ENCODE measurements around the gene TMEM132E. TPM values are rescaled to one million over a fixed set of nuclear protein-coding genes. Genes with fewer than 3 reads are reported as not detected.
A peak's percentile ranks its signal among the peaks of the same experiment; 100 is the strongest.

The TMEM132E gene
- total RNA-seq (1 to 10 TPM; 2.6 to 3.1 TPM), polyA plus RNA-seq (ENCODE audit: insufficient read depth, low read depth, low replicate concordance) (3.6 TPM)
- long read RNA-seq, donor 1: 0 reads
- long read RNA-seq, donor 2: 0 reads

- no peak within 1 kb of the TSS for H3K27ac ChIP-seq
- peaks cover 21% of the 10 kb centered on the region for H3K4me1 ChIP-seq
- DNase-seq: peak; percentile 85
- no peaks in the 10 kb centered on the region for H3K27me3 ChIP-seq
- H3K36me3 ChIP-seq (ENCODE audit: low read depth, missing control alignments): no peaks in the 10 kb centered on the region
- no peak for TF ChIP-seq POLR2A (IDR thresholded peaks at IDR 0.05)
- TF ChIP-seq CTCF (IDR thresholded peaks at IDR 0.05): no peak
- intact Hi-C loops (cut with DNase I; ENCODE audit: low total_unique reads): no loop called here
- WGBS, 2 donors: 0% methylated on average over 61 to 97 of the region's 101 CpGs
- H3K4me3 ChIP-seq: peak within 1 kb of the TSS; percentile 49 to 57
- no peaks in the 10 kb centered on the region for H3K9me3 ChIP-seq
These were observed at the start of gene TMEM132E for GRCh38 chr17:34579017-34579946. TMEM132E (plus strand) TSS chr17:34579582; CDS start chr17:34581077, 1,495 bp downstream.

- no peak for DNase-seq
- TF ChIP-seq CTCF (IDR thresholded peaks at IDR 0.05) (no peak), POLR2A (IDR thresholded peaks at IDR 0.05) (no peak)
- H3K4me3 ChIP-seq: no peak overlapping the region
- no peaks in the 10 kb centered on the region for H3K4me1 ChIP-seq
- WGBS, 2 donors: 54 to 58% methylated on average over 3 of the region's 3 CpGs
- intact Hi-C loops (cut with DNase I; ENCODE audit: low total_unique reads): no loop called here
- no peak overlapping the region for H3K27ac ChIP-seq
- H3K36me3 ChIP-seq (ENCODE audit: low read depth, missing control alignments): no peaks in the 10 kb centered on the region
- no peaks in the 10 kb centered on the region for H3K9me3 ChIP-seq
- no peaks in the 10 kb centered on the region for H3K27me3 ChIP-seq
These were observed 48.5 kb upstream of the TMEM132E start for GRCh38 chr17:34530918-34531317.

- TF ChIP-seq POLR2A (IDR thresholded peaks at IDR 0.05) (no peak), CTCF (IDR thresholded peaks at IDR 0.05) (no peak)
- H3K27me3 ChIP-seq: no peaks in the 10 kb centered on the region
- no peak overlapping the region for H3K27ac ChIP-seq
- H3K36me3 ChIP-seq (ENCODE audit: low read depth, missing control alignments): no peaks in the 10 kb centered on the region
- no peaks in the 10 kb centered on the region for H3K9me3 ChIP-seq
- H3K4me3 ChIP-seq: no peak overlapping the region
- intact Hi-C loops (cut with DNase I; ENCODE audit: low total_unique reads): no loop called here
- H3K4me1 ChIP-seq: no peaks in the 10 kb centered on the region
- 44 to 53% methylated on average over 6 of the region's 6 CpGs for WGBS, 2 donors
- no peak for DNase-seq
These were observed 46.9 kb upstream of the TMEM132E start for GRCh38 chr17:34532281-34533065.

GRCh38 chr17:34533806-34534527, 45.4 kb upstream of the TMEM132E start:
- no peak for DNase-seq
- intact Hi-C loops (cut with DNase I; ENCODE audit: low total_unique reads): no loop called here
- no peaks in the 10 kb centered on the region for H3K36me3 ChIP-seq (ENCODE audit: low read depth, missing control alignments)
- no peaks in the 10 kb centered on the region for H3K27me3 ChIP-seq
- TF ChIP-seq CTCF (IDR thresholded peaks at IDR 0.05): no peak
- no peak for TF ChIP-seq POLR2A (IDR thresholded peaks at IDR 0.05)
- no peak overlapping the region for H3K4me3 ChIP-seq
- no peak overlapping the region for H3K27ac ChIP-seq
- WGBS, 2 donors: 76 to 78% methylated on average over 6 of the region's 6 CpGs
- no peaks in the 10 kb centered on the region for H3K9me3 ChIP-seq
- H3K4me1 ChIP-seq: no peaks in the 10 kb centered on the region

All from testis (tissue), 5 donors.